HEK293 (cell line): Measurements from ENCODE around the gene SHANK2.

Experiments
- CTCF ChIP-seq: fragments of 450-650 bp; formaldehyde crosslinking; IDR thresholded peaks from 2 replicates; pipeline ENCODE4 v1.5.1; 2016; ENCODE audit warnings: missing biosample characterization, missing genetic modification characterization
- PRDM1 ChIP-seq: fragments of 450-650 bp; formaldehyde crosslinking; IDR thresholded peaks from 2 replicates; pipeline ENCODE4; 2016; ENCODE audit warnings: missing biosample characterization, missing genetic modification characterization
- ZNF24 ChIP-seq: fragments of 450-650 bp; formaldehyde crosslinking; IDR thresholded peaks from 2 replicates; pipeline ENCODE4 v1.5.1; 2016; ENCODE audit warnings: missing biosample characterization, missing genetic modification characterization

DNA sequence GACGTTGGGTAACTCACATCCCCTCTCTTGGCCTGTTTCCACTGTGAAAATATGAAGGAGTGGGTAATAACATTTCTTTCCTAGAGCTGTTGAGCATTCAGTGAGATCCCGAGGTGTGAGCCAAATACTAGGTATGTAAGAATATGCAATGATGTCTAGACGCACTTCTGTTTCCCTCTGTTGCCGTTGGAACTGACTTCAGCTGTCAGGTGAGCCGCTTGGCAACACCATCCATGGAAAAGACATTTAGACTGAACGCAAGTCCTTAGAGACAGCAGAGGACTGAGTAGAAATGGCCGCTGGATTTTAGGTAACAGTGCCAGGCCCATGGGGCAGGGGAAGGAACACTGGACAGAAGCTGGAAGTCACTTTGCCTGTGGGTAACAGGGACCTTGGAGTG is 29.5 kb upstream of the SHANK2 start:
- no peak for TF ChIP-seq CTCF (tag by site-specific recombination)
- no peak for TF ChIP-seq PRDM1 (tag by site-specific recombination)
- no peak for TF ChIP-seq ZNF24 (tag by site-specific recombination)
